Measurements from ENCODE around the gene CEACAM19. TPM values are rescaled to one million over a fixed set of nuclear protein-coding genes. Genes with fewer than 3 reads are reported as not detected.

The CEACAM19 gene
- total and polyA plus RNA-seq, 2 of the 4 experiments (the other 2 are of a cell fraction): 0.72 to 9.3 TPM

DNA sequence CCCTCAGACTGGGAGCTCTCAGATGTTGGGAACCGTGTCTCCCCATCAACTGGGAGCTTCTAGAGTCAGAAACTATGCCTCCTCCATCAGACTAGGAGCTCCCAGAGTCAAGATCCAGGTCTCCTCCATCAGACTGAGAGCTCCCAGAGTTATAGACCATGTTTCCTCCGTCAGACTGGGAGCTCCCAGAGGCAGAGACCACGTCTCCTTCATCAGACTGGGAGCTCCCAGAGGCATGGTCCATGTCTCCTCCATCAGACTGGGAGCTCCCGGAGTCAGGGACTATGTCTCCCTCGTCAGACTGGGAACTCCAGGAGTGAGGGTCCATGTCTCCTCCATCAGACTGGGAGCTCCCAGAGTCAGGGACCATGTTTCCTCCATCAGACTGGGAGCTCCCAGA, 37.7 kb downstream of the CEACAM19 start:
- Histone ChIP-seq H3K9me3 (ENCODE audit: control insufficient read depth, insufficient read depth, low read length) (no peaks in the 10 kb centered on the region), H2BK5ac (ENCODE audit: low read depth, low read length, poor library complexity, severe bottlenecking) (no peak overlapping the region), H3K9ac (ENCODE audit: low read depth, low read length) (no peak overlapping the region), H3K4me2 (ENCODE audit: low read depth, low read length) (no peak overlapping the region), H4K5ac (ENCODE audit: low read depth, low read length) (no peak overlapping the region), H4K91ac (ENCODE audit: insufficient read depth, low read depth, low read length) (no peak overlapping the region), H3K4ac (ENCODE audit: low read depth, low read length) (no peak overlapping the region), H3K27ac (ENCODE audit: insufficient read depth, low read length) (no peak overlapping the region), H3K14ac (replicated peaks; ENCODE audit: low read depth, low read length) (no peak overlapping the region), H4K8ac (ENCODE audit: low read depth in 2 of 2, low read length in 2 of 2) (no peak overlapping the region), H3K36me3 (ENCODE audit: control insufficient read depth, insufficient read depth, low read length) (no peaks in the 10 kb centered on the region), H3K23ac (ENCODE audit: low read depth, low read length) (no peak overlapping the region), H2BK120ac (ENCODE audit: low read depth, low read length) (no peak overlapping the region), H3K4me1 (ENCODE audit: control insufficient read depth, insufficient read depth, low read length) (no peaks in the 10 kb centered on the region), H3K4me3 (ENCODE audit: insufficient read depth, low read depth, low read length) (no peak overlapping the region), H3K27me3 (ENCODE audit: control insufficient read depth, insufficient read depth, low read length) (peaks cover 12% of the 10 kb centered on the region), H3K18ac (ENCODE audit: low read depth, low read length) (no peak overlapping the region), H2BK20ac (ENCODE audit: low read depth, low read length) (no peak overlapping the region), H3K79me1 (ENCODE audit: low read depth in 1 of 2, low read length in 2 of 2) (no peaks in the 10 kb centered on the region), H2AFZ (replicated peaks; ENCODE audit: low read length, poor library complexity) (no peak overlapping the region), H3K56ac (ENCODE audit: extremely low read depth, insufficient read depth, low read length) (no peak overlapping the region), H2AK9ac (replicated peaks; ENCODE audit: low read depth, low read length, poor library complexity) (no peak overlapping the region), H3K9me1 (ENCODE audit: insufficient read depth, low read length) (no peaks in the 10 kb centered on the region), H2AK5ac (ENCODE audit: low read depth, low read length) (no peak overlapping the region), H2BK15ac (ENCODE audit: low read depth, low read length) (no peak overlapping the region), H4K20me1 (ENCODE audit: insufficient read depth, low read length) (no peaks in the 10 kb centered on the region)
- POLR2A ChIA-PET (ENCODE audit: unreplicated experiment): no interaction called here
- in situ Hi-C loops (cut with MboI; ENCODE audit: low sequenced_read_pairs): no loop called here
- intact Hi-C loops (cut with micrococcal nuclease): no loop called here
- DNase-seq: no peak
- no peak for ATAC-seq (ENCODE audit: low read depth)
- TF ChIP-seq CHD1 (IDR thresholded peaks at IDR 0.05; ENCODE audit: low read depth, low read length) (no peak), NFE2L2 (IDR thresholded peaks at IDR 0.05; ENCODE audit: low read depth, low read length) (no peak), FOS (IDR thresholded peaks at IDR 0.05; ENCODE audit: low read depth, low read length) (no peak), MAFK (IDR thresholded peaks at IDR 0.05; ENCODE audit: low read depth, low read length) (no peak), CEBPB (IDR thresholded peaks at IDR 0.05; ENCODE audit: low read depth, low read length) (no peak), BHLHE40 (IDR thresholded peaks at IDR 0.05; ENCODE audit: low read depth, low read length) (no peak), ELK1 (IDR thresholded peaks at IDR 0.05; ENCODE audit: borderline replicate concordance, low read depth, low read length) (no peak), POLR2A (IDR thresholded peaks at IDR 0.05; ENCODE audit: low read depth, low read length) (no peak)
- TF ChIP-seq, protein P1, sequence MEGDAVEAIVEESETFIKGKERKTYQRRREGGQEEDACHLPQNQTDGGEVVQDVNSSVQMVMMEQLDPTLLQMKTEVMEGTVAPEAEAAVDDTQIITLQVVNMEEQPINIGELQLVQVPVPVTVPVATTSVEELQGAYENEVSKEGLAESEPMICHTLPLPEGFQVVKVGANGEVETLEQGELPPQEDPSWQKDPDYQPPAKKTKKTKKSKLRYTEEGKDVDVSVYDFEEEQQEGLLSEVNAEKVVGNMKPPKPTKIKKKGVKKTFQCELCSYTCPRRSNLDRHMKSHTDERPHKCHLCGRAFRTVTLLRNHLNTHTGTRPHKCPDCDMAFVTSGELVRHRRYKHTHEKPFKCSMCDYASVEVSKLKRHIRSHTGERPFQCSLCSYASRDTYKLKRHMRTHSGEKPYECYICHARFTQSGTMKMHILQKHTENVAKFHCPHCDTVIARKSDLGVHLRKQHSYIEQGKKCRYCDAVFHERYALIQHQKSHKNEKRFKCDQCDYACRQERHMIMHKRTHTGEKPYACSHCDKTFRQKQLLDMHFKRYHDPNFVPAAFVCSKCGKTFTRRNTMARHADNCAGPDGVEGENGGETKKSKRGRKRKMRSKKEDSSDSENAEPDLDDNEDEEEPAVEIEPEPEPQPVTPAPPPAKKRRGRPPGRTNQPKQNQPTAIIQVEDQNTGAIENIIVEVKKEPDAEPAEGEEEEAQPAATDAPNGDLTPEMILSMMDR (conservative IDR thresholded peaks at IDR 0.05; ENCODE audit: low read depth, low read length): no peak
- WGBS, 2 experiments (ENCODE audit: extremely low coverage in 2 of 2, insufficient read length in 1 of 2): 67% methylated on average over 3 of the region's 5 CpGs; no CpG with 5 or more reads in 1 of the 2 experiments
- BruUV-seq (replicated peaks): no TSS peak
- dilution Hi-C loops (cut with HindIII; ENCODE audit: low sequenced_read_pairs, unreplicated experiment): no loop called here
- CTCF ChIA-PET: interaction anchor here (0.7 kb wide), 1 partner anchor 28 kb away, joined by 3 read pairs; no protein-coding TSS in a partner anchor

All from IMR-90 (cell line).